ENCODE measurements around the gene DNASE1L3.

The DNASE1L3 gene

DNA sequence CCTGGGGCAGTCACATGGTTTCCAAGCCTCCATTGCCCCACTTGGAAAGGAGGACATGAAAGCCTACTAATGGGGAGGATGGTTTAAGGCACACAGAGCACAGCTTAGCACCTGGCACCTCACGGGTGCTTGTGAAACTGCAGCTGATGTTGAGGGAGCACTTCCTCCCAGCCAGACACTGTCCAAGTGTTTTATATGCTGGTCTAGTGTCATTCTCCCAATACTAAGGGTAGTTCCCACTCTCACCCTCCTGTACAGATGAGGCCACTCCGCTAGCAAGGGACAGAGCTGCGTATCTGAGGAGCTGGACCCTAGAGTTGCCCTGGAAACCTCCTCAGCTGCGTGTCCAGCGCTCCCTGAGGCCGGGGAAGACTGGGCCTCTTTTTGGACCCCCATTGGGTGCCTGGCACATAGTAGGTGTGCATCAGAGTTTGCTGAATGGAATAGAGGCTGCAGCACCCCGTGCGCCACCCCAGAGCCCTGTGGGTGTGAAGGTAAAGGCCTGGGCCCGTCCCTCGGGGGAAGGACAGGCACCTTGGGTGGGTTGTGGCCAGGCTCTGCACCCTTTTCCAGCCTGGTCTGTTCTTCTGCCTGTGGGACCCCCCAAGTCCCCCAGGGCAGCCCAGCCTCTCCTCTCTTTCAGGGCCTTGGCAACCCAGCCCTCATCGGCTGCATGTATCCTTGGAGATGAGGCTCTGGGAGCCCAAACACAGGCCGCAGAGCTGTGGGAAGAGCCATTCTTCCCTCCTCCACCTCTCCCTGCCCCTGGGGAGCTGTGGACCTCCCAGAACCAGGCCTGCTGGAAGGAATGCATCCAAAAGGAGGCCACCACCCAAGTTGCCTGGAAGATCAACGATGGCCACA, 31.3 kb downstream of the DNASE1L3 start:
- no peak for DNase-seq (ENCODE audit: low spot score)

DNA sequence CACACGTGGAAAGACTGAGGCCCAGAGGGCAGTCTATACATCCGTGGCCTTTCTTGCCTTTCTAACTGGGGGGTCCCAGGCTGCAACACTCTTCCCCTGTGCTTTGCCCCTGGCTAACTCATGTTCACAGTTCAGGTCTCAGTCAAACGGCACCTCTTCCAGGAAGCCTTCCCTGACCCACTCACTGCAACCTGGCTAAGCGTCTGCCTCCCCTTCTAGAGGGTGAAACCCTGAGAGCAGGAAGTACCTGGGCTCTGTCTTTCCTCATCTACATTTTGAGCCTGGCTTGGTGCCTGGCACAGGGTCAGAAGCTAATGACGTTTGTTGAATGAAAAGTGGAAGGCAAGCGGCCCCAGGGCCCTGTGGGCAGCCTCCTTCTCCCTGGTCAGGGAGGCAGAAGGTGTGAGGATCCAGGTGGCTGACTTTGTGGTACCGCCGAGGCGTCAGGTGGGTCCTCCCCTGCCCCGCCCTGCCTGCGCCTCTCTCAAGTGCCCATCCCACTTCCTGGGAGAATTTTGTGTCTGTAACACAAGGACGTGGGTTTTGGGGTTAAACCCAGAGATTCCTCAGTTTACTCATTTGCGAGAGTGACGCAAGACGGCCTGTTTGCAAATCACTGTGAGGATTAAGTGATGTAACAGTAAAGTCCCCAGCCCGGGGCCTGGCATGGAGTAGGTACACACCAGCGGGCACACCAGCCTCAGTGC, 32.1 kb downstream of the DNASE1L3 start:
- DNase-seq (ENCODE audit: low spot score), result no peak

DNA sequence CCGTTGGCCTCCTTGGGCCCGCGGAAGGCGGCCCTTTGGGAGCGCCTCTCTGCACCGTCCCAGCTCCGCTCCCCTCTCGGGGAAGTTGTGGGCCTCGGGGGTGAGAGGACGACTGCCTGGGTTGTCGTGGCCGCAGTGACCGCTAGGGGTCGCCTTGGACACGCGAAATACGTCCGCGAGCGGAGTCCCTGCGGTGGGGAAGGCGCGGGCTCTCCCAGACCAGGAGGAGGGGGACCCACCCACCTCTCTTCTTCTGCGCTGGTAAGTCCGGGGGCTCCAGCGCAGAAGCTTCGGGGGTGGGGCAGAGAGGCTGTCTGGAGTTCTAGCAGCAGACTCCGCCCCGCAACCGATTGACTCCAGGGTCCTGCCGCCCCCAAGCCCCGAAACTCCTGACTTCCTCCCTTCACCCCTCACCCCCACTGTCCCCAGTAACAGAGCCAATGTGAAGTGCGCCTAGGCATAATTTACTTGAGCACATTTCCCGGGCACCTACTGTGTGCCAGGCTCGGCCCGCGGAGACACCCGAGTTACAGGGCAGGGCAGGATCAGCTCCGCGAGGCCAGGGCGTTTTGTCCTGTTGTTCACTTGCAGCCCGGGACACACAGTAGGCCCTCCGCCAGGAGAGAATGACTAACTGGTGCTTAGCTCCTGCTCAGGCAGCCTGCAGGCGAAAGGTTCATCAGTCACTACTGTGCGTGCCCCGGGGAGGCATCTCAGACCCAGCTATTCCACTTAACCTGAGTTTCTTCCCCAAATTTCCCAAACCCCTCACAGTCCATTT, 32.8 kb downstream of the DNASE1L3 start:
- DNase-seq (ENCODE audit: low spot score), result peak; percentile 86

DNA sequence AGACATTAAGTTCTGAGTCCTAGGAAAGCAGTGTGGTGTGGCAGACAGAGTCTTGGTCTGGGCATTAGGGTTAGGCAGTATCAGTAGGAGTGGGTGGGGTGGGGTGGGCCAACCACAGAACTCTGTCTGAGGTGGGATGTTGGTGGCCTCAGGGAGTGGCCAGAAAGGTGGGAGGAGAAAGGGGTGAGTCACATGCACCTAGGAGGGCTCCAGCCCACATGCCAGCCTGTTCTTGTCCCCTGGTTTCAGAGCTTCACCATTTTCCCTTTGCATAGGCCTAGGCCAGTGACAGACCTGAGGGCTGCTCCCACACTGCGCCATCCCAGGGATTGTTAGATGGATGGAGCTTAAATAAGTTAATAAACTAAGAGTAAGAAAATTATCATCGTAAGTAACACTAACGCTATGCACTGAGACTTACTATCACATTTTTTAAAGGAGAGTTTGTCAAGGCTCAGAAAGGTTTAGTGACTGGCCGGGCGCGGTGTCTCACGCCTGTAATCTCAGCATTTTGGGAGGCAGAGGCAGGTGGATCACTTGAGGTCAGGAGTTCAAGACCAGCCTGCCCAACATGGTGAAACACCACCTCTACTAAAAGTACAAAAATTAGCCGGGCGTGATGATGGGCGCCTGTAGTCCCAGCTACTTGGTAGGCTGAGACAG, 33.8 kb downstream of the DNASE1L3 start:
- no peak for DNase-seq (ENCODE audit: low spot score)

DNA sequence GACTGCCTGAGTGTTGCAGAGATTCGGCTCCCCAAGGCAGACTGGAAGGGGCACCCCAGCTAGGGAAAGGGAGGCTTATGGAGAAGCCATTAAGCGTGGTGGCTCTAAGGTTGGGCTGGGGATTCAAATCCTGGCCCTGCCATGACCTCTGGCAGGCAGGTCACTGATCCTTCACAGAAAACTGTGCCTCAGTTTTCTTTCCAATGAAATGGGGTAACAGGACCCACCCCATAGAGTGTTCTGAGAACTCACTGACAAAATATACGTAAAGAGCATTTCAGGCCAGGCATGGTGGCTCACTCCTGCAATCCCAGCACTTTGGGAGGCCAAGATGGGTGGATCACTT, 34.6 kb downstream of the DNASE1L3 start:
- DNase-seq (ENCODE audit: low spot score), result no peak

DNA sequence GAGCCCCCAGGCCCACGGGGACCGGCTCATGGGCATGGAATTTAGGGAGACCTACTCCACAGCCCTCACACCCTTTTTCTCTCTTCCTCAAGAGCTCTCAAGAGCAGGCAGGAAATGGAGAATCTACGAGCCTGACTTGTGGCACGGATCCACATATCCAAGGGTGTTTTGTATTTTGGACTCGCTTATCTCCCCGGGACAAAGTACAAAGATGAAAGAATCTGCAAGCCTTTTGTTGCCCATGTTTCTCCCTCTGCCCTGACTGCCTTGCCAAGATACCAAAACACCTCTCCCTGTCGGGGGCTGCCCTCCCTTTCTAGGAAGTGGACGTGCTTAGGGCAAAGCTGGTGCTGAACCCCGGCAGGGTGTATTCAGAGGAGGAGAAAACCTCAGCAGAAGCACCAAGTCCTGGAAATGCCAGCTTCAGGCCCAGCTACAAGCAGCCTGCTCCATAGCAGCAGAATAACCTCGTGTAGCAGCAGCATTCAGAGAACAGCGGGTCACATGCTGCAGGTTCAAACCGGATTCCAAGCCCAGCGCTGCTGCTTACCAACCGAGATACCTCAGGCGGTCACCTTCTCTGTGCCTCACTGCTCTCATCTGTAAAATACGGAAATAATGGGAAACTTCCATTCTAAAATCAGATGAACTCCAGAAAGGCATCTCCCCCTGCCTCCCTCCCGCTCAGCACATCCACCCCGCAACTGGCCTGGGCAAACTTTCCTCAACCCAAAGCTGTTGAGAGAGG, 35.2 kb downstream of the DNASE1L3 start:
- no peak for DNase-seq (ENCODE audit: low spot score)

DNA sequence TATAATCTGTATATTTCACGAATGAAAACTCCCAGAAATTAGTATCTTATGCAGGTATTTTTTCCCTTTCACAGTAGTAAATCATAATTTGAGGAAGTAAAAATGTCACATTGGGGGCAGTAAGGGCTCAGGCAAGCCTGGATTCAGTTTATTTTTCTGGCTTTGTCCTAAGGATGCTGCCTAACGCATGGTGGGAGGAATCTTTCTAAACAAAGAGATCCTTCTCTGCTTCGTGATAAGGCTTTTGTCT, 35.7 kb downstream of the DNASE1L3 start:
- DNase-seq (ENCODE audit: low spot score), result no peak

DNA sequence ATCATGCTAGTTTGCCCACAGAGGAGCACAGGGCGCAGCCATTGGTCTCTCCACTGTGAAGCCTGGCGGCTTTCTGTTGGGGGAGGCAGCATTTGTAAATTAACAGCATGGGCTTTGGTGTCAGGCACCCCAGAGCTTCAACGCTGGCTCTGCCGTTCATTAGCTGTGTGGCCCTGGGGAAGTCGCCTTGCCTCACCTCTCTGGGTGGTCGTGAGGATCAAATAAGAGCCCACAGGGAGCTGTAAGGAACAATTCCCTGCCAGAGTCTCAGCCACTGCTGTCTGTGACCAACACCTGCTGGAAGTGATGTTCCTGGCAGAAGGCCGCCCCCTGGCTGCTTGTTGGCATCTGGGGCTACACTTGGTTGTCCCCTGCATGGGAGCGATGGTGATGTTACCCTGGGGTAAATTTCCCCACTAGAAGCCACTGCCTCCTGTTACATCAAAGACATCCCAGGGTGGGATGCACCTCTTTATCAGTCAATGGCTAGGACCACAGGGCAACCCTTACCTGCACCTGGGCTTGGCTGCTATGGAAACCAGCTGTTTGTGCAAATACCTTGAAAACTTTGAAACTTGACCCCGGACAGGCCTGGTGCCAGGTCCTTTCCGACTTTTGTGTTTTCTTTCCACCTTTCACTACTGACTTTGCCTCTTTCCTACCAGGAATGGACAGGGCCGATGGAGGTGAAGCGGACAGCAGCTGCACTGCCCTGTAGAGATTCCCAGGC, 36.9 kb downstream of the DNASE1L3 start:
- DNase-seq (ENCODE audit: low spot score), result no peak

DNA sequence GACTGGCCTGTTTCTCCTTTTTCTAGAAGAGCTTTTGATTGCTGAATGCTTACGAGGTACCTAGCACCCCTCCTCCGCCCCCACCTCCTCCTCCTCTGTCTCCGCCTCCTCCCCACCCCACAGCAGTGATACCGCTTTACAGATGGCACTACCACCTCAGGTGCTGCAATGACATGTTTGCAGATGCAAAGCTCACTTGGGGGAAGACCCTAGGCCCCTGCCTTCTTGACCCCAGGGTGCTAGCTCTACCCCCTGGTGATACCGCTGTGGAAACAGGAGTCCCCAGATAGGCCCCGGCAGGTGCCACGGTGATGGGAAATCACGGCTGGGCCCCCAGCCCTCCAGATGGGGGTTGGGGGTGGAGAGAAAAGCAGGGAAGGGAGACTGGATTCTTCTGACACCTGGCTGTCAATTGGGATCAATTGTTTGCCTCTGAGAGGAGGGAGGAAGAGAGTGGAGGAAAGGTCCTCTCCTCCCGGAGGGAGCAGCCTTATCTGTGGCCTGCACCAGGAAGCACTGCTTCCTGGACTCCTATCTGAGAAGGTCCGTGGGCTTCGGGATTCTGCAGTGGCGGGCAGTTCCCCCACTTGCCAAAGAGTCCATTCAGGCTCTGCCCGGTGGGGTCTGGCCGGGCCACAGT, 37.6 kb downstream of the DNASE1L3 start:
- no peak for DNase-seq (ENCODE audit: low spot score)

DNA sequence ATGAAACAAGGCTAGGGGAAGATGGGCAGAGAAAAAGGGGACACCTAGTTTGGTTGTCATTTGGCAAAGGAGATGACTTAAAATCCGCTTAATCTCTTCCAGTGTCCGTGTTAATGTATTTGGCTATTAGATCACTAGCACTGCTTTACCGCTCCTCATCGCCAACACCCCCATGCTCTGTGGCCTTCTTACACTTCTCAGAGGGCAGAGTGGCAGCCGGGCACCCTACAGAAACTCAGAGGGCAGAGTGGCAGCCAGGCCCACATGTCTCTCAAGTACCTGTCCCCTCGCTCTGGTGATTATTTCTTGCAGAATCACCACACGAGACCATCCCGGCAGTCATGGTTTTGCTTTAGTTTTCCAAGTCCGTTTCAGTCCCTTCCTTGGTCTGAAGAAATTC, 39.6 kb downstream of the DNASE1L3 start:
- no peak for DNase-seq (ENCODE audit: low spot score)

DNA sequence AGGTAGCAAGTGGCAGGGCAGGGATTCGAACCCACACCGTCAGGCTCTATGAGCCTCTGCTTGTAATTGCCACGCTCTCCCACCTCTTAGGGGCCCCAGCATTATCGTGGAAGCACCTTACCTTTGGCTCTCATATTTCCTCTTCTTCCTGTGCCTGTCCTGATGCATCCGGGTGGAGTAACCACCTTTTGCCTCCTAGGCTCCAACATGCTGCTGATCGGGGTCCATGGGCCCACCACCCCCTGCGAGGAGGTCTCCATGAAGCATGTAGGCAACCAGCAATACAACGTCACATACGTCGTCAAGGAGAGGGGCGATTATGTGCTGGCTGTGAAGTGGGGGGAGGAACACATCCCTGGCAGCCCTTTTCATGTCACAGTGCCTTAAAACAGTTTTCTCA, 40.4 kb downstream of the DNASE1L3 start:
- no peak for DNase-seq (ENCODE audit: low spot score)

DNA sequence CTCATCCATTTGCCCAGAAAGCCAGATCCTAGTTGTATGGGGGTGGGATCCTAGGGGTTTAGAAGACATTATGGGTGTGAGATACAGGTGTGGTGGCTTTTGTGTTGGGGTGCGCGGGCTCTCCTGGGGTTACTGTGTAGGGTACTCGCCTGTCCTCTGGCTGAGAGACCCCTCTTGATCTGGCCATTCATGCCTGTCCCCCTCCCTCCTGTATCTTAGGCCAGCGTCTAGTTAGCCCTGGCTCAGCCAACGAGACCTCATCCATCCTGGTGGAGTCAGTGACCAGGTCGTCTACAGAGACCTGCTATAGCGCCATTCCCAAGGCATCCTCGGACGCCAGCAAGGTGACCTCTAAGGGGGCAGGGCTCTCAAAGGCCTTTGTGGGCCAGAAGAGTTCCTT, 41.4 kb downstream of the DNASE1L3 start:
- no peak for DNase-seq (ENCODE audit: low spot score)

DNA sequence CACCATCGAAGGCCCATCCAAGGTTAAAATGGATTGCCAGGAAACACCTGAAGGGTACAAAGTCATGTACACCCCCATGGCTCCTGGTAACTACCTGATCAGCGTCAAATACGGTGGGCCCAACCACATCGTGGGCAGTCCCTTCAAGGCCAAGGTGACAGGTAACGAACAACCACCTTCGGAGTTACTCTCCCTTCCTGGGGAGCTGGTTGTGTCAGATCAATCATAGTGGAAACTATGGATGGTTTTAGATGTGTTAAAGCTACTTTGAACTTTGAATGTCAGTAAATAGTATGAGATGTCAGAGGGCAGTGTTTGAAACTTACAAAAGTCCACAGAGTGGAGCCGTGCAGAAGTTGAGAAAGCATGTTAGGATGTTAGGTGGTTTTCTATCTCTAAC, 42.3 kb downstream of the DNASE1L3 start:
- no peak for DNase-seq (ENCODE audit: low spot score)

DNA sequence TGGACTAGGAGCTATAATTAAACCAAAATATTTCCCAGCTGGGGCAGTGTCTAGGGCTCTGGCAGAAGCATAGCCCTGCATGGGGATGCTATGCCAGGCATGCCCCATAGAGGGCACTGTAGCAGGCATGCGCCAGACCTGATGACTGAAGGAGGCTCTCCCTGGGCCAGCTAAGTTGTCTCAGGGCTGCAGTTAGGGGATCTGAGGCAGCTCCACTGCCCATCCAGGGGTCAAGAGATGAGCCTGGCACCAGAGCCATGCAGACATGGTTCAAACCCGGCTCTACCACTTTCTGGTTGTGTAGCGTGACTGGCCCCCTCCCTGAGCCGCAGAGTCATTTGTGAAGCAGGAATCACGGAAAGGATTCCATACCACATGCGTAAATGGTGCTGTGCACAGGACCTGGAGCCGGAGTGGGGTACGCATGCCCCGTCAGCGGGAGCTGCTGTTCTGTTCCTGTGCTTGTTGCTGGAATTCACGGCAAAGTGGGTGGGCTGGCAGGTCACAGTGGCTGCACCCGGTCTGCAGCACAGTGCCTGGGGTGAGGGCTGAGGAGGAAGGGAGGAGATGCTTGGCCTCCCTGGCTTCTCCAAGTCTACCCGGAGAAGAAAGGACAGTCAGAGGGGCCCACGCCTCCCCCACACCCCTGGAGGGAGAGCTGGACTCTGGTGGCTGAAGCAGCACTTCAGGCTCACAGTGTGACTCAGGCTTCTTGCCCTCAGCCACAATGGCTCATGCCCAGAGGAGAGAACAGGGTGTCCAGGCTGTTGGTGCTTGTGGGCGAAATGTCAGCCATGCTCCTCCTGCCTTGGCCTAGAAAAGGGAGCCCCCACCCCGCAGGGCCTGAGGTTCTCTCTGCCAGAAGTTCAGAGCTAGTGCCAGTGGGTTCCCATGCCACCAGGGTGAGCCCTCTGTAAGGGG, 43.1 kb downstream of the DNASE1L3 start:
- DNase-seq (ENCODE audit: low spot score), result peak; percentile 90

DNA sequence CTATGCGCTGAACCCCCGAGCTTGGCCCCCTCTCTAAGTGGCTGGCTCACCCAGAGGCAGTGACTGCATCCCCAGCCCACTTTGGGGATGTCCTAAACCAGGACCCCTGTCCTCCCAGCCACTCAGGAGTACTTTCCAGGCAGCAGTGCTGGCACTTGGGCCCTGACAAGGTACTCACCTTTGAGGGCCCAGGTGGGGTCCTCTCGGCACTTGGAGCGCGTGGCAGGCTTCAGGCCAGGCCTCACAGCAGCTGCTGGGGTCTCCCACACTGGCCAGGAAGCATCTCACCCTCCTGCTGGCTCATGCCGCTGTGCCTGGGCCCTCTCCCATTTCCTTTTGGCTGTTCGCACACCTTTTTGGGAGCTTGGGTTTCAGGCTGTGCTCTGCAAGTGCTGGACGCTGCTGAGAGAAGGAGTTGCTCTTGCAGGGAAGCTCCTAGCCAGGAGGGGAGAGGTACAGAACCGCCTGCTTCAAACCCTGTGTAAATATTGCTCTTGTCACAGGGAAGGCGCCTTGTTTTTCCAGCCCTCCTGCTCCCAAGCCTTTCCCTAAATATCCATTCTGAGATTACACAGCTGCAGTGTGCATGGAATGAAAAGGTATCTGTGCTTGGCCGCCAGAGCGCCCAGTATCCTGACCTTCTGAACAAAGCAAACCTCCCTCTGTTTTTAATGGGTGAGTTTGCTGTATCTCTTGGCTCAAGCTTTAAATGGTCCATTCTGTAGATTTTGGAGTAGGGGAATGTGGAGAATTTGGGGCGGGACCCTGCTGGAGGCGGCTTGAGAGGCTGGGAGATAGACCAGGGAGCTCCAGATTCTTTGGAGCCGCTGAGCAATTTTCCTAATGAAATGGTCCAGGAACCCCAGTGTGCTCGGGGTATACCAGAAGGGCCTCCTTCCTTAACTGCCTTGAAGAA, 45.6 kb downstream of the DNASE1L3 start:
- DNase-seq (ENCODE audit: low spot score), result no peak

DNA sequence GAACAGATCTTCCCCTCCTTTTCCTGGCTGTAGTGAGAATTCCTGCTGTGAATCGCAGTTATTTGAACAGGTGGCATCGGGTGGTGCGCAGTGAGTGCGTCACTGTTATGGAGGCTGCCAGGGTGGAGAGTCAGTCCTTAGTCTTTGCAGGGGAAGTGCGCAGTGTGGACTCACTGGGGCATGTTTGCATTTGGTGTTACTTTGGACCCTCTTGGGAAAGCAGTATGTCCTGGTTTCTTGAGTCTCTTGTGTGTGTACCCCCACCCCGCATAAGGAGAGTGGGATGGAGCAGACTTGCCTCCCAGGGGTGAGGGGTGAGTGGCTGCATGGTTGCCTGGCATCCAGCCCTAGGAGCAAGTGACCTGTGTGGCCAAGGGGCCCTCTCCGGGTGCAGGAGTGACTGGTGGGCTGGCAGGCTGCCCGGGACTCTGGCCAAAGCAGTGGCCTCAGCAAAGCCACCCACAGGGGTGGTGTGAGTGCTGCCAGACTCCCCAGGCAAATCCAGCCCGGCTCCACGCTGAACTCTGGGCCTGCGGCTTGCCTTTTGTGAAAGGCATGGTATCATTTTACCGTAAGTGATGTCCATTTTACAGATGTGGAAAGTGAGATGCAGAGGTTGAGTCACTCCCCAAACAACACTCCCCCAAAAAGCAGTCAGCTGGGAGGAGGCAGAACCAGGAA, 46.4 kb downstream of the DNASE1L3 start:
- no peak for DNase-seq (ENCODE audit: low spot score)

DNA sequence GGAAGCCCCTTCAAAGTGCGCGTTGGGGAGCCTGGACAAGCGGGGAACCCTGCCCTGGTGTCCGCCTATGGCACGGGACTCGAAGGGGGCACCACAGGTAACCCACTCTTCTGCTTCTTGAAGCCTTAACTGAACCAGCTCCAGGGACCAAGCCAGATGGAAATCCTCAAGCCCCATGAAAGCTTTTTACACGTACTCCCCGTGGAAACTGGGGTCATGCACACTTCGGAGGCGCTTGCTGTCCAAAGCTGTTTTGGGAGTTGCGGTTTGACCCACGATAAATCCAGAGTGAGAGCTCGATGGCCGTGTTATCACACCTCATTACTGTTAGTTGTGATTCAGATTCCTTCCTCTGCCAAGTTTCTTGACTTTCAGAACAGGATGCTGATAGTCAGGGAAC, 47.5 kb downstream of the DNASE1L3 start:
- no peak for DNase-seq (ENCODE audit: low spot score)

Measured in hepatic stellate cell (primary cell).